Inflammatory macrophage treated with lipopolysaccharide for 4 hours (primary cell): ENCODE measurements around the gene IQCK.

Experiments
- DNase-seq: peaks from one replicate; pipeline ENCODE4 v3.0.0-alpha.2; 2020

The IQCK gene

DNA sequence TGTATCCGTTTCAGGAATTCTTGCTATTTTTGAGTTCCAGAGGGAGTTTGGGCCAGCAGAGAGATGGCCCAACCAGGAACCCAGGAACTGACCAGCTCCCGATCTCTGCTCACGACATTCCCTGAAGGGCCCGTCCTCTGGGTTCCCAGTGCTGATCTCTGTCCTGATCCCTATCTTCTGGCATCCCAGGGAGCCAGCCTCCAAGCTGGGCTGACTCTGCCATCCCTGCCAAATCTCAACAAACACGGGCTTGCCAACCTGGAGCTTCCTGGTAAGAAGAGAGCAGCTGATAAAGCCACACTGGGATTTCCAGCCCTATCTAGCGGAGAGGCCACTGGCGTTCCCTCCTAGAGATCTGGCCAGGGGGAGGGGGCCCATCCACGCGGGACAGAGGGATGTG, 150.3 kb downstream of the IQCK start:
- DNase-seq: no peak

- DNase-seq: no peak
Observed at GRCh38 chr16:19871721-19872120, 153.7 kb downstream of the IQCK start.

GRCh38 chr16:19872179-19872863, 154.2 kb downstream of the IQCK start:
- no peak for DNase-seq

GRCh38 chr16:19872935-19873334, 154.9 kb downstream of the IQCK start:
- no peak for DNase-seq

- no peak for DNase-seq
Observed at GRCh38 chr16:19874026-19874425, 156.0 kb downstream of the IQCK start.

DNA sequence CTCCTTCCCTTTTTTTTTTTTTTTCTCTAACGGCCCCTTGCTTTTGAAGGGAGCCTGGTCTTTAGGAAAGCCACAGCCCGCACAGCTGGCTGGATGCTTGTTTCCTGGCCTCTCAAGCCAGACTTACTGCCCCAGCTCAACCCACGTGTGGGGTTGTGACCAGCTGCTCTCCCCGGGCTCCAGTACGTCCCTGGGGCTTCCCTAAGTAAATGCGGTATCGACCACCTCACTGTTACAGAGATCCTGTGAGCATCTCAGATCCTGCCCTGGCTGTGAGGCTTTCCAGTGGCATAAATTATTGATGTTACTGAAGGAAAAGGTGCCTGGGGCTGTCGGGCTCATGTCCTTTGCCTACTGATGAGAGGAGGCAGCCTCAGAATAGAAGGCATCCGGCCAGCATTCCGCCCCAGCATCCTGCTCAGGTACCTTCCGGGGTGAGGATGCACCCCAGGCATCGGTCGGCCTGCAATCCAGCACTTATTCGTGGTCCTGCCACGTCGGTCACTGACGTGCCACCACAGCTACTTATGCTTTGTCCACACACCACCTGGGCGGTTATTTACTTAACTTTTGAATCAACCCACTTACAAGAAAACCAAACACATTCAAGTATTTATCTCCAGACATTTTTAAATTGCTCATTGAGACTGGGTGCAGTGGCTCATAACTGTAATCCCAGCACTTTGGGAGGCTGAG, 156.9 kb downstream of the IQCK start:
- DNase-seq: no peak

DNA sequence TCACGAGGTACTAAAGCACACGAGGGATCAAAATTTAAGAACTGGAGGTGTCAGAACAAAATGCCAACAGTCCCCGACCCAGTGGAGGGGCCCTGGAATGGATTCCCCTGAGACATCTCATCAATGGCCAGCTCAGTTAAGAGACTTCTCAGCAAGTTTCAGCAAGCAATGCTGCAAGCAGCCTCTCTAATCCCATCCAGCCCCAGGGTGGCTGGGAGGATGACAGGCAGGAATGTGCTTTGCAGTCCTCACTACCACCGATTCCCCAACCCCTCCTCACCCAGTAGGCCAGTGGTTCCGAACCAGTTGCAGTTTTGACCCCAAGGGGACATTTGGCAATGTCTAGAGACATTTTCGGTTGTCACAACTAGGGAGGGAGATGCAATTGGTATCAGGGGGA, 157.8 kb downstream of the IQCK start:
- no peak for DNase-seq

- no peak for DNase-seq
Observed at GRCh38 chr16:19876501-19877059, 158.5 kb downstream of the IQCK start.

GRCh38 chr16:19878757-19879156, 160.7 kb downstream of the IQCK start:
- DNase-seq: no peak

GRCh38 chr16:19879241-19879792, 161.2 kb downstream of the IQCK start:
- DNase-seq: no peak

DNA sequence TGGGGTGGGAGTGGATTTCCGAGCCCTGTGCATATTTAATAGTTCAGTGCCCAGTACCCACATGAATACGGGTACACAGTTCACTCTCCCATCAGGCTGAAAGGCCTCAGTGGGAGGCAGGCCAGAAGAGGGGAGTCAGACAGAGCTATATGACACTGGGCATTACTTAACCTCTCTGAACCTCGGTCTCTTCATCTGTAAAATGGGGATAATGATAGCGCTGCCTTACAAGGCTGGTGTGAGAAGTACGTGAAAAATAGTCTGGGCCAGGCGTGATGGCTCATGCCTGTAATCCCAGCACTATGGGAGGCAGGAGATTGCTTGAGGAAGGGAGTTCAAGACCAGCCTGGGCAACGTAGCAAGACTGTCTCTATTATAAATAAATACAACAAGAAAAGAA, 163.0 kb downstream of the IQCK start:
- no peak for DNase-seq

- no peak for DNase-seq
Observed at GRCh38 chr16:19881783-19882182, 163.7 kb downstream of the IQCK start.

DNA sequence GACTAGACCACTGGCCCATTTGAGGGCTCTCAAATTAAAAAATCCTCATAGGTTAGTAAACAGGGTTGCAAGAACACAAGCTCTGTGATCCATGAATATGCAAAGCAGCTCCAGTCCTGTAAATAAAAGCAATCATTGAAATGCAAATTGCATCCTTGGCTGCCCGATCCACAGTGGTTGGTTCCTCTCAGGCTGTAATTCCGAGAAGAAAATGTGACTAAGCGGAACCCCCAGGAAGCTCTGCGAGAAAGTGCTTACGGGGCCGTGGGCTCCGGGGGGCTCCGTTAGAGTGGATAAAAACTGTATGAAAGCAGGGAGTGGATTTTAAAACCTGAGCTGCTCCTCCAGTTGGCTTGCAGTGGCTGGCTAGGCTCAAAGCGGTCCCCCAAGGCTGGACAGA, 164.1 kb downstream of the IQCK start:
- DNase-seq: no peak

GRCh38 chr16:19882646-19883045, 164.6 kb downstream of the IQCK start:
- DNase-seq: no peak

GRCh38 chr16:19883296-19883965, 165.4 kb downstream of the IQCK start:
- DNase-seq: peak; percentile 2

DNA sequence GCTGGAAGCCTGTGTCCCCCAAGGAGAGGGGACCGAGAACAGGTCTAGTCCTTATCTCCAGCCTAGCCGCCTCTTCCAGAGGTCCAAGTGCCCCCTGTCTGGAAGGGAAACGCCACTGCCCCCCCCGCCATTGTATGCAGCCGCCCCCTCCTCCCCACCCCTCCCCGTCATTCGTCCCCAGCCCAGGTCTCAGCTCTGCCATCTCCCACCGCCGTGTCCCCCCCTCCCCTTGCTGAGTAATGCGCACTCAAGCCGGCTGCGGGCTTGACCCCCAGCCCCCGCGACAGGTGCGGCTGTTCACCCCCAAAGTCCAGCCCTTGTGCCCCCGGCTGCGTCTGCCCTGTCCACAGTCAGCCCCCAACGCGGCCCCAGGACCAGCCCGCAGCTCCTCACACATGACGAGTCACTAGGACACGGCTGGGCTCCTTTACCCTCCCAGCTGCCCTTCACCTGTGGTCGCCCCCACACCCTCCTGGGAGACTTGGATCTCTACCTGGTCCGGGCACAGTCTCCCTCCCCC, 166.0 kb downstream of the IQCK start:
- no peak for DNase-seq

DNA sequence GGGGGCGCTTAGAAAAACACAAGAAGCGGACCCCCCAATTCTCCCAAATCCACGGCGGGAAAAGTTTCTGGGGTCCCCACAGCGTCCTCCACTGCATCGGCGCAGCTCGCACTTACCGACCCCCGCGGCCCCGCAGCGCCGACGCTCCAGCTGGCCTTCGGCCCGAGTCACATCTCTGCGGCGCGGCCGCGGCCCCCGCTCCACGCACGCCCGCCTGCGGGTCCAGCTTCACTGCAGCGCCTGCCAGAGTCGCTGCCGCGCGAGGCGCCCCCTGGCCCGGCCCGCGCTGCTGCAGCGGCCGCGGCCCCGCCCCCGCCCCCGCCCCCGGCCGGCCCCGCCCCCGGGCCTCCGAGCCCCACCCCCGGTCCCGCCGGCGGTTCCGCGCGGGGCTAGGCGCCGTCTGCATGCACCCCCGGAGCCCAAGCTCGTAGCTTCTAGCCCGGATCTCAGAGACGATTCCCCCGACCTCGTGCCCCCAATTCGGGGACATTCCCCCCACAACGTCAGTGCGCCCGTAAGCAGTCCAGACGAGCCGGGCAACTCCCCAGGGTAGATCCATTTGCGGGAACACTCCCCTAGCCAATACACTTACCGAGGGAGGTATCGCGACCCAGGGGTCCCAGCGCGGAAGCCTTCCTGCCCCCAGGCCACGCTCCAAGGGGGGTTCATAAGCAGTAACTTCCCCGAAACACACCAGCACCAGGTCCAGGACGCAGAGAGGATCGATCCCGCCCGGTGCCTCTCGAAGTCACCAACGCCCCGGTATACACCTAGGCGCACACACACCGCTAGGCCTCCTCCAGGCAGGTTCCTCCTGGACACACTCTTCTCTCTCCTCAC, 166.8 kb downstream of the IQCK start, which contains the start of gene GPRC5B:
Gene GPRC5B, minus strand, starts transcription at position 238 of the 840 bp plus-strand sequence. CDS start 12,003 bp downstream, outside the sequence.
- peak; percentile 1 for DNase-seq

- peak; percentile 7 for DNase-seq
Observed at GRCh38 chr16:19885451-19886072, 167.5 kb downstream of the IQCK start.

DNA sequence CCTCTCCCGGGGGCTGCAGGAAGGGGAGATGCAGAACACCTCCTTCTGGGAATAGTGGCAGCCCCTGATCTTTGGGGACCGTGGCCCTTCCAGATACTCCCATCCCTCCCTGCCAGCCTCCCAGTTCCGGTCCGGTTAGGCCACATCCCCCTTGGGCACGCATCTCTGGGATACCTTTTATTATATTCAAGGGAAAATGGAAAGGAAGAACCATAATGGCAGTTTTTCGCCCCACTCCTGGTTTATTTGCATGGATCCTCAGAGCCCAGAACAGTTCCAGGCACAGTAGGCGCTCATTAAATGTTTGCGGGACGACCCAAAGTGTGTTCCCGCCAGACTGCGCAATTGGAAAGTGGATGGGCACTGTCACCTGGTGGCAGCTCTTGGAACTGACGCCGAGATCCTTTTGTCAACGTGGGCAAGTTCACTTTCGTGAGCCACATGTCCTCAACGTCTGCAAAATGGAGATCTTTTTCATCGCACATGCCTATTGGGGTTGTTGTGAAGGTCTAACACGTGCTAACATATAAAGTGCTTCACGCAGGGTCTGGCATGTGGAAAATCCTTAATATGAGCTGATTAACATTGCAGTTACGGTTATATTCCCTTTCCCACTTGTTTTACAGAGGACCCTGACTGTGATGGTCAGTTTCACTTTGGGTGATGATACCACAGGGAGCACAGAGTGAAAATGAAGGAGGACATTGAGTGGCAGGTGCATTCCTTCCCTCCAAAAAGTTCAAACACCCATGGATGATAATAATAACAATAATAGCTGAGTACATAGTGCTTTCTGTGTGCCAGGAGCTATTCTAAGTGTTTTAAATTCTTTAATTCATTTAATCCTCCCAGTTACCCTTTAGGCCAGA, 168.2 kb downstream of the IQCK start:
- peak; percentile 63 for DNase-seq

DNA sequence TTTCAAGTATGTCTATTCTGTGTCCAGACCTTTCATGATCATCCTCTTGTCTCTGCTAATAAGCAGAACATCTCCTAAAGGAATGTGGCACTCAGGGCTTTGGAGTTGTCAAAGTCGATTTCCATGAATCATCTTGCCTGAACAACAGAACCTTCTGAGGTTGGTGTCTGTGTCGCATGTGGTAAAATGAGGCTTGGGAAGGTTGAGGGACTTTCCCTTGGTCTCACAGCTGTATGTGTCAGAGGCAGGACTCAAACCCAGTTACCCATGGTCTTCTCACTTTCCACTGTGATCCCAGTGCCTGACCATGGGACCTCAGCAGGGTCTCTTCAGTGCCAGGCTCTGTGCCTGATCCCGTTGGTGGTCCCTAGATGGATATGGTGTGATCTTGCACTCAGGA, 170.8 kb downstream of the IQCK start:
- no peak for DNase-seq

- no peak for DNase-seq
Observed at GRCh38 chr16:19890901-19891300, 172.8 kb downstream of the IQCK start.
